Measurements from ENCODE around the gene ZNF536.

Gene ZNF536

GRCh38 chr19:30549151-30549550 lies 177.0 kb downstream of the ZNF536 start:
- DNase-seq (ENCODE audit: low read depth) = no peak
- no peak overlapping the region for H3K4me3 ChIP-seq (ENCODE audit: low read depth, low read length)
- TF ChIP-seq, protein P1, sequence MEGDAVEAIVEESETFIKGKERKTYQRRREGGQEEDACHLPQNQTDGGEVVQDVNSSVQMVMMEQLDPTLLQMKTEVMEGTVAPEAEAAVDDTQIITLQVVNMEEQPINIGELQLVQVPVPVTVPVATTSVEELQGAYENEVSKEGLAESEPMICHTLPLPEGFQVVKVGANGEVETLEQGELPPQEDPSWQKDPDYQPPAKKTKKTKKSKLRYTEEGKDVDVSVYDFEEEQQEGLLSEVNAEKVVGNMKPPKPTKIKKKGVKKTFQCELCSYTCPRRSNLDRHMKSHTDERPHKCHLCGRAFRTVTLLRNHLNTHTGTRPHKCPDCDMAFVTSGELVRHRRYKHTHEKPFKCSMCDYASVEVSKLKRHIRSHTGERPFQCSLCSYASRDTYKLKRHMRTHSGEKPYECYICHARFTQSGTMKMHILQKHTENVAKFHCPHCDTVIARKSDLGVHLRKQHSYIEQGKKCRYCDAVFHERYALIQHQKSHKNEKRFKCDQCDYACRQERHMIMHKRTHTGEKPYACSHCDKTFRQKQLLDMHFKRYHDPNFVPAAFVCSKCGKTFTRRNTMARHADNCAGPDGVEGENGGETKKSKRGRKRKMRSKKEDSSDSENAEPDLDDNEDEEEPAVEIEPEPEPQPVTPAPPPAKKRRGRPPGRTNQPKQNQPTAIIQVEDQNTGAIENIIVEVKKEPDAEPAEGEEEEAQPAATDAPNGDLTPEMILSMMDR (IDR thresholded peaks at IDR 0.05; ENCODE audit: insufficient read depth, low read depth, low read length, missing control alignments) = no peak

DNA sequence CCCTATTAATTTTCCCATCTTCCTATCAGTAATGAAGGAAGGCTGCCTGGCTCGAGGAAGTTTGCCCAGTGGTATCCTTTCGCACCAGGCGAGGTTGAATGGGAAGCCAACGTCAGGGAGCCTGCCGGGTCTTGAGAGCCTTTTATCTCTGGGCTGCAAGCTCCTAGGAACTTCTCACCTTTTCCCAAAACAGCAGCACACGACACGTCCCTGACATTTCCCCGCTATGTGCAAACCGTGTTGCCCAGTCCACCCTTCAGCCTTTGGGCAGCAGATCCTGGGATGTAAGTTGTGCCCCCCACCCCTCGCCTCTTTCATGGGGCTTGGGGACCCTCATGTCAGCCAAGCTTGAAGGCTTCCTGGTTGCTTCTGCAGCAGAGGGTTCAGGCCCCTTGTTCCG lies 179.1 kb downstream of the ZNF536 start:
- no peak for DNase-seq (ENCODE audit: low read depth)
- TF ChIP-seq, protein P1 (IDR thresholded peaks at IDR 0.05; ENCODE audit: insufficient read depth, low read depth, low read length, missing control alignments) = no peak
- no peak overlapping the region for H3K4me3 ChIP-seq (ENCODE audit: low read depth, low read length)

DNA sequence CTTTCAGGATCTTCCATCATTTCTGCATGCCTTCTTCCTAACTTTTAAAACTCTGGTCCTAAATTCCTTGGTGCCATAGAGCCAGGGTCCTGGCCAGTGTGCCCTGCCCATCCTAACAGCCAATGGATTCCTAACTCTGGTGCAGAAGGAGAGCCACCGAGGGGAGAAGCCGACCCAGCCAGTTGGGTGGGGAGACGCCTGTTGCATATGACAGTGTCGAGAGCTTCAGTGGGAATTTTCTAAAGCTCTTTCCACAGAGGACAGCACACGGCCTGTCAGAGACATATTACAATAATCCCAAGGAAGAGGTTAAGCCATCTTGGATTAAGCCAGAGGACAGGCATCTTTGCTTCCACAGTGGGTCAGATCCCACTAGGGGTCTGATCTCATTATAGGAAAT lies 180.4 kb downstream of the ZNF536 start:
- H3K4me3 ChIP-seq (ENCODE audit: low read depth, low read length) = no peak overlapping the region
- TF ChIP-seq, protein P1 (IDR thresholded peaks at IDR 0.05; ENCODE audit: insufficient read depth, low read depth, low read length, missing control alignments) = no peak
- no peak for DNase-seq (ENCODE audit: low read depth)

DNA sequence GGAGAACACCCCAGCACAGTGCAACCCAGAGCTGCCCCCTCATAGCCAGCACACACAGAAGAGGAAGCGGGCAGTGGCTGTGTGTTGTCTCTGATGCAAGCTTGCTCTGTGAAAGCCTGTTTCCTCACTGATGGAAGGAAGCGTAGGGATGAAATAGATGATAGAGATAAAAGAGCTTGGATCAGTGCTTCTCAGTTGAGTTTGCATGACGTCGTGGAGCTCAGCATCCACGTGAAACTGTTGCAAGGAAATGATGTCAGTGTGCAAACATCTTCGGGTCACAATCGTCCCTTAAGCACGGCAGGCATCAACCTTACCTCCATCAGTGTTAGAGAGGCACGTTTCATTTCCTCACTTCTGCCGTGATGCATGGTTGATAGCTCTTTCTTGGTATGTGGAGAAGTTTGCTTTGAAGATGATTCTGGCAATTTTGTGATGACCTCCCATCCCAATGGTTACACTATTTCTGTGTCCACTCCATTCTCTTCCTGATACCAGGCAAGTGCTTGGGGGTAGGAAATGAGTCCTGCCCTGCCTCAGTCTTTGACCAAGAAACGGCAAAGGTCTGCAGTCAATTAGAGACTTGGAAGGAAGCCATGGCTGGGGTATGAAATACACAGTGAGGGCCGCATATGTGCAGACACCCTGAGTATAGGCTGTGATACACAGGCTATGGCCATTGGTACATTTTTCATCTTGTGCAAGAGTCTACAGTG lies 183.0 kb downstream of the ZNF536 start:
- TF ChIP-seq, protein P1 (IDR thresholded peaks at IDR 0.05; ENCODE audit: insufficient read depth, low read depth, low read length, missing control alignments) = no peak
- no peak for DNase-seq (ENCODE audit: low read depth)
- H3K4me3 ChIP-seq (ENCODE audit: low read depth, low read length) = no peak overlapping the region

DNA sequence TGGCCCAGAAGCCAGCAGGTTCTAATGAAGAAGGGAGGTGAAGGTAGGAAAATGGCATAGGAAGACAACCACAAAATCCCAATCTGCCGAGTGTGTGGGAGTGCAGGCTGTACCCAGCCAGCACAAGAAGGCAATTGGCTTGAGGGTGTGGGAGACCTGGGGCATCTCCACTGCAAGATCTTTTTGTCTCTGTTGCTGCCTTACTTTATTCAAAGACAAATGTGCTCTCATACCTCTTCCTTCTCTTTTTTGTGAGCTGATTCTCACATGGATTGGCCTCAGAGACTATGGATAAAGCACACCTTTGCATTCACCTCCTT lies 183.6 kb downstream of the ZNF536 start:
- no peak for DNase-seq (ENCODE audit: low read depth)
- TF ChIP-seq, protein P1 (IDR thresholded peaks at IDR 0.05; ENCODE audit: insufficient read depth, low read depth, low read length, missing control alignments) = no peak
- no peak overlapping the region for H3K4me3 ChIP-seq (ENCODE audit: low read depth, low read length)

DNA sequence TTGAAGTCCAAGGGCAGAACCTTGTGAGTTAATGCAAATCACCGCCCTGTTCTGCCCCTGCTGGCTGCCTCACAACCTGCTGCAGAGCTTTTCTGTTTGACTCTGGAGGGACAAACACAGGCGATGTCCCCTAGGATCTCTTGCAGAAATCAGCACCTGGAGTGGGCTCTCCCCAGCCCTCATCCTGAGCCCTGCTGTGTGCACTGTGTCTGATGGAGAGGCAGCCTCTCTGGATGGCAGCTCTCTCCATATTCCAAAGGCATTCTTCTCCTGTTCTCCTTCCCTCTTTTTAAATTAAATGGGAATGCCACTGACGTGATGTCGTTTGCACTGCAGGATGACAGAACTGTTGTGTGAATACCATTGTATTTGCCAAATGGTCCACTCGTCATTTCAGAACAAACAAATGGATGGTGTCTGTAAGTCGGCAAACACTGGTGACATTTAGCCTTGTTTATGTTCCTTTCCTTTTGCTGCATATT lies 184.1 kb downstream of the ZNF536 start:
- H3K4me3 ChIP-seq (ENCODE audit: low read depth, low read length) = no peak overlapping the region
- DNase-seq (ENCODE audit: low read depth) = no peak
- TF ChIP-seq, protein P1 (IDR thresholded peaks at IDR 0.05; ENCODE audit: insufficient read depth, low read depth, low read length, missing control alignments) = no peak

DNA sequence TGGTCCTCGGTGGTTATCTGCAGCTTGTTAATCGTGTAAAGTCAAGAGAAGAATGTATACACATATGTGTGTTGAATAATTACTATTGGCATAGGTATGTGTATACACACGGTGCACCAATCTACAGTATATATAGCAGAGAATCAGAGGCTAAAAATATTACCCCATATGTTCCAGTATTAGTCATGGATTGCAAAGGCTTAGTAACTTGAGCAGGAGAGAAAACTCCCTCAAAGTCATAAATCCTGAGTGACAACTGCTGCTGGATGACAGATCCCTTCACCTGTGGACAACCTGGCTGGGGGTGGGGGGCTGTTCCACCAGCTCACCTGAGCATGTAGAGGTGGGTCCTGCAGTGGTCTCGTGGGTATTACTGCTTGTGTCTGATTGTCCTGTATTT lies 185.0 kb downstream of the ZNF536 start:
- DNase-seq (ENCODE audit: low read depth) = no peak
- TF ChIP-seq, protein P1 (IDR thresholded peaks at IDR 0.05; ENCODE audit: insufficient read depth, low read depth, low read length, missing control alignments) = no peak
- H3K4me3 ChIP-seq (ENCODE audit: low read depth, low read length) = no peak overlapping the region
